Neutrophil (primary cell): ENCODE measurements around the gene CHST8.

Experiments
- H3K27ac ChIP-seq: fragments of 200-600 bp; sonication (generic); 2 replicates; pipeline ENCODE4 v1.5.1; 2016; ENCODE audit warnings: mild to moderate bottlenecking, moderate library complexity
- H3K27me3 ChIP-seq: fragments of 200-600 bp; sonication (generic); 2 replicates; pipeline ENCODE4 v1.6.0; 2016; ENCODE audit warnings: mild to moderate bottlenecking
- H3K36me3 ChIP-seq: fragments of 200-600 bp; sonication (generic); 2 replicates; pipeline ENCODE4 v1.5.1; 2017
- H3K4me1 ChIP-seq, 2 experiments: fragments of 200-600 bp in 1 of 2; sonication (generic) in 1 of 2; 1 replicate in 1 of 2; 2 replicates in 1 of 2; pipeline versions ENCODE4 v1.5.1 to v1.6.1; 2013 to 2016; ENCODE audit warnings: low read depth in 1 of 2, low read length in 1 of 2, mild to moderate bottlenecking in 1 of 2, moderate library complexity in 1 of 2; ENCODE audit not compliant: control insufficient read depth in 1 of 2, insufficient read depth in 1 of 2
- H3K4me3 ChIP-seq, 2 experiments: fragments of 200-600 bp in 1 of 2; sonication (generic) in 1 of 2; 1 replicate in 1 of 2; 2 replicates in 1 of 2; pipeline ENCODE4 v1.5.1; 2013 to 2016; ENCODE audit warnings: low read depth in 1 of 2, low read length in 1 of 2, mild to moderate bottlenecking in 1 of 2, moderate library complexity in 1 of 2
- H3K9me3 ChIP-seq: fragments of 200-600 bp; sonication (generic); 2 replicates; pipeline ENCODE4 v1.5.1; 2016
- CTCF ChIP-seq: fragments of 200-600 bp; sonication (generic); IDR thresholded peaks from 2 replicates; pipeline ENCODE4 v1.5.1; 2016; ENCODE audit warnings: antibody characterized with exemption

CHST8 gene

GRCh38 chr19:33788676-33789075 lies 166.9 kb downstream of the CHST8 start:
- H3K9me3 ChIP-seq, result no peaks in the 10 kb centered on the region
- no peaks in the 10 kb centered on the region for H3K4me1 ChIP-seq
- H3K4me3 ChIP-seq, result no peak overlapping the region
- no peak overlapping the region for H3K27ac ChIP-seq
- no peak for TF ChIP-seq CTCF
- H3K36me3 ChIP-seq, result no peaks in the 10 kb centered on the region
- H3K27me3 ChIP-seq, result peaks cover 76% of the 10 kb centered on the region

- H3K4me3 ChIP-seq, result no peak overlapping the region
- H3K27ac ChIP-seq, result no peak overlapping the region
- peaks cover 83% of the 10 kb centered on the region for H3K27me3 ChIP-seq
- H3K4me1 ChIP-seq, result no peaks in the 10 kb centered on the region
- no peaks in the 10 kb centered on the region for H3K36me3 ChIP-seq
- H3K9me3 ChIP-seq, result no peaks in the 10 kb centered on the region
- no peak for TF ChIP-seq CTCF
Observed at GRCh38 chr19:33789344-33789743, 167.6 kb downstream of the CHST8 start.

GRCh38 chr19:33794683-33795369 lies 173.1 kb downstream of the CHST8 start:
- peaks cover 80% of the 10 kb centered on the region for H3K27me3 ChIP-seq
- peaks cover 17 to 18% of the 10 kb centered on the region in 2 experiments for H3K4me1 ChIP-seq
- H3K4me3 ChIP-seq, result peak overlapping the region; percentile 76 to 77
- H3K36me3 ChIP-seq, result no peaks in the 10 kb centered on the region
- TF ChIP-seq CTCF, result no peak
- H3K9me3 ChIP-seq, result no peaks in the 10 kb centered on the region
- H3K27ac ChIP-seq, result peak overlapping the region; percentile 69

- Histone ChIP-seq H3K36me3 (no peaks in the 10 kb centered on the region), H3K9me3 (no peaks in the 10 kb centered on the region), H3K4me3 (peak overlapping the region; percentile 76 to 77), H3K4me1 (peaks cover 17 to 18% of the 10 kb centered on the region in 2 experiments), H3K27me3 (peaks cover 80% of the 10 kb centered on the region), H3K27ac (peak overlapping the region; percentile 69)
- TF ChIP-seq CTCF, result peak; percentile 63
Observed at GRCh38 chr19:33795370-33796163, 173.8 kb downstream of the CHST8 start.

- Histone ChIP-seq H3K9me3 (no peaks in the 10 kb centered on the region), H3K4me3 (peak within 1 kb of the TSS; percentile 76 to 77), H3K27me3 (peaks cover 73% of the 10 kb centered on the region), H3K4me1 (peaks cover 17 to 18% of the 10 kb centered on the region in 2 experiments), H3K27ac (peak within 1 kb of the TSS; percentile 69), H3K36me3 (no peaks in the 10 kb centered on the region)
- TF ChIP-seq CTCF, result no peak
Observed at GRCh38 chr19:33796164-33796875, 174.6 kb downstream of the CHST8 start, which contains the start of gene KCTD15. Gene KCTD15 (plus strand): TSS chr19:33796870. CDS start chr19:33800455, 3,585 bp downstream.
